Activated naive CD4-positive, alpha-beta T cell treated with anti-CD3 and anti-CD28 coated beads, Interleukin-2, amount 50 U/mL, for 24 hours (primary cell): ENCODE data around the gene DOCK2.
"Not testable (repeated sequence)": the region's sequence is repeated elsewhere in the genome, so short reads cannot be mapped to it uniquely, and the experiment has no call there.

ENCODE experiments used
- H3K27ac Mint-ChIP-seq: one replicate; pipeline ENCODE4 v1.8.0; 2021; ENCODE audit warnings: mild to moderate bottlenecking, mixed read lengths
- H3K27me3 Mint-ChIP-seq: one replicate; pipeline ENCODE4 v1.8.0; 2021; ENCODE audit warnings: mixed read lengths
- H3K36me3 Mint-ChIP-seq: one replicate; pipeline ENCODE4 v1.8.0; 2021; ENCODE audit warnings: mixed read lengths
- H3K4me1 Mint-ChIP-seq: one replicate; pipeline ENCODE4 v1.8.0; 2021; ENCODE audit warnings: mixed read lengths
- H3K4me3 Mint-ChIP-seq: one replicate; pipeline ENCODE4 v1.8.0; 2021; ENCODE audit warnings: mild to moderate bottlenecking, mixed read lengths
- H3K9me3 Mint-ChIP-seq: one replicate; pipeline ENCODE4 v1.8.0; 2021; ENCODE audit warnings: mixed read lengths

Gene DOCK2

GRCh38 chr5:169789417-169789940 lies 152.4 kb downstream of the DOCK2 start:
- peaks cover 8% of the 10 kb centered on the region for H3K4me1 Mint-ChIP-seq
- H3K27ac Mint-ChIP-seq, result no peak overlapping the region
- no peak overlapping the region for H3K4me3 Mint-ChIP-seq
- peaks cover 39% of the 10 kb centered on the region for H3K36me3 Mint-ChIP-seq
- H3K9me3 Mint-ChIP-seq, result no peaks in the 10 kb centered on the region
- H3K27me3 Mint-ChIP-seq, result no peaks in the 10 kb centered on the region

DNA sequence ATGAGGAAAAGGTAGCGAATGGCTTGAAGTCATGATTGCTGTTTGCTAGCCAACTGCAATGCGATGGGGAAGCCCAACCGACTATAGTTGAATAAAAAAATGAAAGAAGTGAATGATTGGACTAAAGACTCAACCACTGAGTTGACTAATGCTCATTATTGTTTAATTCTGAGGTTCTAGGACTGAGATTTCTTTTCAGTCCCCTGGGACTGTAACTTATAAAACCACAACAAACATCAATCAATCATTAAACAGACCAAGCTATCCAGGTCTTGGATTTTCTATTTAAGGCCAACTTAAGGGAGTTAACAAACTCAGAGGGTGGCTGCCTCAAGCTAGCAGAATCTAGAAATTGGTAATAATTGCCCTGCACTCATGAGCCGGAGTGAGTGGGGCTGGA lies 154.2 kb downstream of the DOCK2 start:
- H3K27ac Mint-ChIP-seq, result no peak overlapping the region
- no peak overlapping the region for H3K4me3 Mint-ChIP-seq
- H3K36me3 Mint-ChIP-seq, result peaks cover 34% of the 10 kb centered on the region
- H3K9me3 Mint-ChIP-seq, result no peaks in the 10 kb centered on the region
- peaks cover 15% of the 10 kb centered on the region for H3K4me1 Mint-ChIP-seq
- no peaks in the 10 kb centered on the region for H3K27me3 Mint-ChIP-seq

- H3K36me3 Mint-ChIP-seq, result peaks cover 39% of the 10 kb centered on the region
- H3K4me1 Mint-ChIP-seq, result peaks cover 27% of the 10 kb centered on the region
- H3K27me3 Mint-ChIP-seq, result no peaks in the 10 kb centered on the region
- no peak overlapping the region for H3K27ac Mint-ChIP-seq
- no peak overlapping the region for H3K4me3 Mint-ChIP-seq
- no peaks in the 10 kb centered on the region for H3K9me3 Mint-ChIP-seq
These were observed 158.3 kb downstream of the DOCK2 start for GRCh38 chr5:169795338-169795737.

GRCh38 chr5:169796731-169797130 lies 159.7 kb downstream of the DOCK2 start:
- Mint-ChIP-seq H3K36me3 (peaks cover 46% of the 10 kb centered on the region), H3K4me3 (no peak overlapping the region), H3K27me3 (no peaks in the 10 kb centered on the region), H3K27ac (peak overlapping the region; percentile 75), H3K9me3 (no peaks in the 10 kb centered on the region), H3K4me1 (peaks cover 33% of the 10 kb centered on the region)

- Mint-ChIP-seq H3K36me3 (peaks cover 45% of the 10 kb centered on the region), H3K9me3 (no peaks in the 10 kb centered on the region), H3K4me1 (peaks cover 36% of the 10 kb centered on the region), H3K4me3 (no peak overlapping the region), H3K27me3 (no peaks in the 10 kb centered on the region), H3K27ac (no peak overlapping the region)
These were observed 160.5 kb downstream of the DOCK2 start for GRCh38 chr5:169797577-169797976.

GRCh38 chr5:169798438-169798837 lies 161.4 kb downstream of the DOCK2 start:
- Mint-ChIP-seq H3K27ac (peak overlapping the region; percentile 3), H3K27me3 (no peaks in the 10 kb centered on the region), H3K4me1 (peaks cover 36% of the 10 kb centered on the region), H3K9me3 (no peaks in the 10 kb centered on the region), H3K4me3 (no peak overlapping the region), H3K36me3 (peaks cover 44% of the 10 kb centered on the region)

GRCh38 chr5:169798906-169799660 lies 162.0 kb downstream of the DOCK2 start:
- Mint-ChIP-seq H3K4me3 (no peak overlapping the region), H3K9me3 (no peaks in the 10 kb centered on the region), H3K4me1 (peaks cover 40% of the 10 kb centered on the region), H3K36me3 (peaks cover 41% of the 10 kb centered on the region), H3K27me3 (no peaks in the 10 kb centered on the region), H3K27ac (no peak overlapping the region)

DNA sequence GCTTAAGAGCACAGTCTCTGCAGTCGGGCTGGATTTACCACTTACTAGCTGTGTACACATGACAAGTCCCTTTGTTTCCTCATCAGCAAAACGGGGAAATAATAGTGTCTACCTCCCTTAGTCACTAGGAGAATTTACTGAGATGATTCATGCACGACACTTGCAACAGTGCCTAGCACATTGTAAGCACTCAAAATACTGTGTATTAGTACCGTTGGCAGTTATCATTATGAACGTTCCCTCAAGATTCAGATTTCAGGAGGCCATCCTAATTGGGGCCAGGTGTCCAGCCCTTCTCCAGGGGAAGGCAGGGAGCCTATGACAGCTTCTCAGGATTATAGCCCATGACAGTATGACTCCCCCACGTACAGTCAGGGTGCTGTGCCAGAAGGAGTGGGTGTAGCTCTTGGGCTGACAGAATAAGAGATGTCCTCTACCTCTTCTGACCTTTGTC lies 164.3 kb downstream of the DOCK2 start:
- H3K4me3 Mint-ChIP-seq, result no peak overlapping the region
- H3K9me3 Mint-ChIP-seq, result no peaks in the 10 kb centered on the region
- H3K27me3 Mint-ChIP-seq, result no peaks in the 10 kb centered on the region
- no peak overlapping the region for H3K27ac Mint-ChIP-seq
- H3K4me1 Mint-ChIP-seq, result peaks cover 49% of the 10 kb centered on the region
- peaks cover 39% of the 10 kb centered on the region for H3K36me3 Mint-ChIP-seq

- H3K36me3 Mint-ChIP-seq, result peaks cover 37% of the 10 kb centered on the region
- H3K4me3 Mint-ChIP-seq, result no peak overlapping the region
- no peaks in the 10 kb centered on the region for H3K9me3 Mint-ChIP-seq
- H3K4me1 Mint-ChIP-seq, result peaks cover 45% of the 10 kb centered on the region
- no peaks in the 10 kb centered on the region for H3K27me3 Mint-ChIP-seq
- no peak overlapping the region for H3K27ac Mint-ChIP-seq
These were observed 164.7 kb downstream of the DOCK2 start for GRCh38 chr5:169801781-169802180.

GRCh38 chr5:169803077-169803981 lies 166.3 kb downstream of the DOCK2 start:
- H3K36me3 Mint-ChIP-seq, result peaks cover 32% of the 10 kb centered on the region
- no peak overlapping the region for H3K4me3 Mint-ChIP-seq
- no peak overlapping the region for H3K27ac Mint-ChIP-seq
- no peaks in the 10 kb centered on the region for H3K9me3 Mint-ChIP-seq
- no peaks in the 10 kb centered on the region for H3K27me3 Mint-ChIP-seq
- H3K4me1 Mint-ChIP-seq, result peaks cover 41% of the 10 kb centered on the region

DNA sequence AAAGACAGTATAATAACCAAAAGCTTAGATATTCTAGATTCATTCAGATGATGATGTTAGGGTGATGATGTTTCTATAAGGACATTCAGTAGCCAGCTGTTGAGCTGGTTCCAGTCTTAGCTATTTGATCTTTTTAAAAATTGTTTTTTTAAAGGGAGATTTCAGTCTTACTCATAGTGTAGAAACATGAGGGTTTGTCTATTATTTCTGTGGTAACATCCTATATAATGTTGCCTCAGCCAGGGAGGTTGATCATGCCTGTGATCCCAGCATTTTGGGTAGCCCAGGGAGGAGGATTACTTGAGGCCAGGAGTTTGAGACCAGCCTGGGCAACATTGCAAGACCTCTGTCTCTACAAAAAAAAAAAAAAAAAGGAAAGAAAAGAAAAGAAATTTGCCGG lies 167.8 kb downstream of the DOCK2 start:
- Mint-ChIP-seq H3K4me1 (peaks cover 48% of the 10 kb centered on the region), H3K27ac (peak overlapping the region; percentile 90), H3K27me3 (no peaks in the 10 kb centered on the region), H3K36me3 (peaks cover 34% of the 10 kb centered on the region), H3K9me3 (no peaks in the 10 kb centered on the region), H3K4me3 (peak overlapping the region; percentile 51)

GRCh38 chr5:169805527-169805934 lies 168.5 kb downstream of the DOCK2 start:
- Mint-ChIP-seq H3K27ac (peak overlapping the region; percentile 65), H3K4me1 (peaks cover 47% of the 10 kb centered on the region), H3K36me3 (peaks cover 31% of the 10 kb centered on the region), H3K9me3 (no peaks in the 10 kb centered on the region), H3K27me3 (no peaks in the 10 kb centered on the region), H3K4me3 (no peak overlapping the region)

DNA sequence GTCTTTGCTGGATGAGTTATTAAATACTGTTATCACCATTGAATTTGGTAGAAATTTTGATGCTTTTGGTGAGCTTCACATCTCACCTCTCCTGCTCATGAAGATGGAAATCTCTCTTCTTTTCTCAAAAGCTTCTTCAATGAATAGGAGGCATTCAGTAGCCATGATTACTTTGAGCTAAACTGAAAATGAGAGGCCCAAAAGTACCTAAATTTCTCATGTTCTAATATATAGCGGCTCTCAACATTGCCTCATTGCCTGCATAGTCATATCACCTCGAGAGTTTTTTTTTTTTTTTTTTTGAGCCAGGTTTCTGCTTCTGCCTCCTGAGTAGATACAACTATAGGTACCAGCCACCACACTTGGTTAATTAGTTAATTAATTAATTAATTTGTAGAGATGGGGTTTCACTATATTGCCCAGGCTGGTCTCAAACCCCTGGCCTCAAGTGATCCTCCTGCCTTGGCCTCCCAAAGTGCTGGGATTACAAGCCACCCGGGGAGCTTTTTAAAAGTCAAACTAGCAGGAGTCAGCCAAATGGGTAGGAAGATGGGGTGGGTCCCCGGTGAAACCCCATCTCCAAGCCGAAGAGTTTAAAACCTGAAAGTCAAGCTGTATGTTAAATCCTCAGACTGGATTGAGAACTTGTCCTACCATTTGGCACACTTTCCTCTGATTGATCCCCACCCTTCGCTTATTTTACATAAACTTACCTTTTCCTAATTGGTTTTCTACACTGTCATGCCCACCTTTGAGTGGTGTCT lies 169.0 kb downstream of the DOCK2 start:
- no peak overlapping the region for H3K4me3 Mint-ChIP-seq

DNA sequence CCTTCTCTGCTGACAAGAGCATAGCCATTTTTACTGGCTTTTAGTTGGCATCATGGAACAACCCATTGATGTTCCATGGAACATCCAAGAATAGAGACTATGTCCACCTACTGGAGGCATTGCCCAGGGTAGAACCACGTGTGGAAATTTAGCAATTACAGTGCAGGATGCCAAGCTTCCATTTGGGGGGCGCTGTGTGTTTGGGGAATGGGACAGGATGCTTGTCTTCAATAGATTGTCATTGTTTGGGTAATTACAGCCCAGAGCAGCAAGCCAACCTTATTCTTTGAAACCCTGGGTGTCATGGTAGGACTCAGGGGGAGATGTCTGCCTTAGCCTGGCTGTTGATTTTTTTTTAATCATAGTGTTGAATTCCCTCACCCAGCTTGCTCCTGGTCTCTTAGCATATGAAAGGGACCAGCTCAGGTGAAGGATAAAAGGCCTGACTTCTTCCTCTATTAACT lies 171.1 kb downstream of the DOCK2 start:
- no peaks in the 10 kb centered on the region for H3K27me3 Mint-ChIP-seq
- H3K36me3 Mint-ChIP-seq, result peaks cover 30% of the 10 kb centered on the region
- no peaks in the 10 kb centered on the region for H3K9me3 Mint-ChIP-seq
- no peak overlapping the region for H3K27ac Mint-ChIP-seq
- H3K4me3 Mint-ChIP-seq, result no peak overlapping the region
- H3K4me1 Mint-ChIP-seq, result peaks cover 40% of the 10 kb centered on the region

More for the DNA sequence above, 169.0 kb downstream of the DOCK2 start:
- H3K27ac Mint-ChIP-seq, result peak overlapping the region; percentile 65
- no peaks in the 10 kb centered on the region for H3K27me3 Mint-ChIP-seq
- H3K4me1 Mint-ChIP-seq, result peaks cover 45% of the 10 kb centered on the region
- peaks cover 31% of the 10 kb centered on the region for H3K36me3 Mint-ChIP-seq
- no peaks in the 10 kb centered on the region for H3K9me3 Mint-ChIP-seq

DNA sequence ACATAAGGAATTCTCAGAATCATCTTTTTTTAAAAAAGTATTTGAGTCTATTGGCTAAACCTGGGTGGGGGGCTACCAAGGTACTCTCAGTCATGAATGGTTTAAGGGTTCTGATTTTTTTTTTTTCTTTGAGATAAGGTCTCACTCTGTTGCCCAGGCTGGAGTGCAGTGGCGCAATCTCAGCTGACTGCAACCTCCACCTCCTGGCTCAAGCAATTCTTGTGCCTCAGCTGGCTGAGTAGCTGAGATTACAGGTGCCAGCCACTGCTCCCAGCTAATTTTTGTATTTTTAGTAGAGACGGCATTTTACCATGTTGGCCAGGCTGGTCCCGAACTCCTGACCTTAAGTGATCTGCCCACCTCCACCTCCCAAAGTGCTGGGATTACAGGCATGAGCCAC lies 171.8 kb downstream of the DOCK2 start:
- H3K4me1 Mint-ChIP-seq, result peaks cover 33% of the 10 kb centered on the region
- not testable (repeated sequence) for H3K27me3 Mint-ChIP-seq, H3K4me3 Mint-ChIP-seq, H3K9me3 Mint-ChIP-seq, H3K27ac Mint-ChIP-seq
- peaks cover 32% of the 10 kb centered on the region for H3K36me3 Mint-ChIP-seq
